IPS DF 6.9 (cell line): ENCODE results near the gene CAMK1G.

ENCODE experiments used
- DNase-seq: peaks from one replicate; pipeline ENCODE4 v3.0.0-alpha.2; 2013; ENCODE audit warnings: low read depth, low spot score
- H3K27ac ChIP-seq: one replicate; pipeline ENCODE4 v1.5.1; 2013; ENCODE audit warnings: low read length, control low read depth
- H3K27me3 ChIP-seq: 2 replicates; pipeline ENCODE4 v1.6.1; 2013; ENCODE audit warnings: mild to moderate bottlenecking, low read length; ENCODE audit not compliant: control insufficient read depth, insufficient read depth
- H3K36me3 ChIP-seq: 2 replicates; pipeline ENCODE4 v1.6.1; 2013; ENCODE audit warnings: low read length; ENCODE audit not compliant: control insufficient read depth, insufficient read depth
- H3K4me1 ChIP-seq: 2 replicates; pipeline ENCODE4 v1.6.1; 2013; ENCODE audit warnings: low read length; ENCODE audit not compliant: control insufficient read depth, insufficient read depth
- H3K4me3 ChIP-seq: 2 replicates; pipeline ENCODE4 v1.5.1; 2013; ENCODE audit warnings: mild to moderate bottlenecking, low read length
- H3K9me3 ChIP-seq: 2 replicates; pipeline ENCODE4 v1.6.1; 2013; ENCODE audit warnings: low read length, inconsistent platforms; ENCODE audit not compliant: control insufficient read depth, insufficient read depth
- WGBS: extraction: QIAGEN DNeasy Blood & Tissue Kit; methylation state at CpG from one replicate; pipeline ENCODE4 v1.1.7; 2013; ENCODE audit warnings: mixed read lengths, missing lambda C conversion rate; ENCODE audit not compliant: insufficient read length, insufficient coverage; 5-methylcytosine and 5-hydroxymethylcytosine counted together

CAMK1G gene

DNA sequence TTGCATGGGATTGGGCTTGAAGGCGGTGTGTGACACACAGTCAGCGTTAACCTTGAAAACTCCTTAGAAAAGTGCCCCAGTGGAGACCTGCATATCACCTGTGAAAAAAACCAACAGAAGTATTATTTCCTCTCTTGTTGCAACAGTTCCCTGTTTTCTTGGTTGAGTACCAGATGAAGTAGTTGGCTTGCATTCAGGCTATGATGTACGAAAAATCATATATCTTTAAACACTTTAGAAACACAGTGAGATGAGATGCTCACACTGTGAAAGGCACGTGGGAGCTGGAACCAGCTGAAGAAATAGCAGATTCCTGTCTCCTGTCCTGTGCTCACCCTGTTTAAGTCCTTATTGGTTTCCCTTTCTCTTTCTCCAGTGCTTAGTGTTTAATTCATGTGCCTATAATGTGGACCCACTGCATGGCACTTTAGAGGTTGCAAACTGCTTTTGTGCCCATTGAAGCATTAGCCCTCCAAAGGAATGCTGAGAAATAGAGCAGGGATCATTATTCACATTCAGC, 2.8 kb downstream of the CAMK1G start:
- no peak overlapping the region for H3K4me3 ChIP-seq
- DNase-seq: no peak
- no peaks in the 10 kb centered on the region for H3K9me3 ChIP-seq
- no CpG with 5 or more reads among the region's 4 CpGs for WGBS
- H3K4me1 ChIP-seq: peaks cover 2% of the 10 kb centered on the region; the same call in 1 of the 2 replicates
- H3K36me3 ChIP-seq: no peaks in the 10 kb centered on the region
- peaks cover 5% of the 10 kb centered on the region; the same call in 1 of the 2 replicates for H3K27me3 ChIP-seq
- no peak overlapping the region for H3K27ac ChIP-seq

DNA sequence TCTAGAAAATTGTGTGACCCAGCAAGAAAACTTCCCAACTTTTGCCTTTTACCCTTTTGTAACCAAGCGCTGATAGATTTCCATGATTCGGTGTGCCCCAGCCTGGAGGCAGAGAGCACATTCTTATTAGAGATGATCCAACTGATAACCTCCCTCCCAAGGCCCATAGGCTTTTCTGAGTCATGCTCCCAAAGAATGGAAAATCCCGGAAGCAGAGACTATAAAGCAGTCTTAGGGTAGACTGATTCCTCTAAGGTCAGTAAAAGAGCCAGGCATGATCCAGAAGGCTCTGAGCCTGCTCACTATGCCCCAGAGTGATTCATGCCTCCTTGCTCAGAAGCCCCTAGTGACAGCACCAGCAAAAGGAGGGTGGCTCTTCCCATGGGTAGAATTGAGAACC, 4.3 kb downstream of the CAMK1G start:
- no peak for DNase-seq
- Histone ChIP-seq H3K36me3 (no peaks in the 10 kb centered on the region), H3K4me3 (no peak overlapping the region), H3K9me3 (no peaks in the 10 kb centered on the region), H3K27ac (no peak overlapping the region), H3K4me1 (peaks cover 2% of the 10 kb centered on the region; the same call in 1 of the 2 replicates), H3K27me3 (peaks cover 5% of the 10 kb centered on the region; the same call in 1 of the 2 replicates)
- no CpG with 5 or more reads among the region's 3 CpGs for WGBS

DNA sequence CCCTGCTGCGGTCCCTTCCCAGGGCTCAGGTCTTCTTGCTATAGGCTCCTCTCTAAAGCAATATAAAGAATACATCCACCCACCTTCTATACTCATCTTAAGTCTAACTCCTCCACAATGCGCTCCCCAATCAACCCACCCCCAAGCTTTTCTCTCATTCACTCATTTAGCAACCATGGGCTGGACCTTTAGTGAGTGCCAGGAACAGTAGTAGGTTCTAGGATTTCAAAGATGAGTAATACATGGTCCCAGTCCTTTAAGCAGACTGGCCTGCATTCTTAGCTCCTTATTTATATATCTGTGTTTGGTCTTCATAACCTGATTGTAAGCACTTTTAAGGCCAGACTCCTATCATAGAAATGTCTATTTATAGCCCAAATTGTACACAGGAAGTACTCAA, 5.9 kb downstream of the CAMK1G start:
- Histone ChIP-seq H3K27me3 (peaks cover 5% of the 10 kb centered on the region; the same call in 1 of the 2 replicates), H3K4me1 (no peaks in the 10 kb centered on the region), H3K27ac (no peak overlapping the region), H3K36me3 (no peaks in the 10 kb centered on the region), H3K4me3 (no peak overlapping the region), H3K9me3 (no peaks in the 10 kb centered on the region)
- no peak for DNase-seq
- WGBS: no CpG with 5 or more reads among the region's 2 CpGs

DNA sequence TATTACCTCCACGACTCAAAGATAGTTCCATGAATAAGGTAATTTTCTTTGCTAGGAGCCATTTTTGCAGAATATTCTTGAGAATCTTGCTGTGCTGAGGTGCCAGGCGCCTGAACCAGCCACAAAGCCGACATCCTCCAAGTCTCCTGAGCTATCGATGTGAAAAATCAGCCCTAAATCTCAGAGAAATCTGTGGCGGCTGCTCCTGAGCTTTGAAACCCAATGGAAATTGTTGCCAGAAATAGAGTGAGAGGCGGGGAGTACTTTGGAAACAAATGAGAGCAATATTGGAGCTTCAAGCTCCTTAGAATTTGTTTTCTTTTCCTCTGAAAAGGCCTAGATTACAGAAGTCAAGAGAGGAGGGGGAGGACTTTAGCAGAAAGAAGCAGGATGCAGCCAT, 6.3 kb downstream of the CAMK1G start:
- WGBS: no CpG with 5 or more reads among the region's 6 CpGs
- peaks cover 5% of the 10 kb centered on the region; the same call in 1 of the 2 replicates for H3K27me3 ChIP-seq

DNA sequence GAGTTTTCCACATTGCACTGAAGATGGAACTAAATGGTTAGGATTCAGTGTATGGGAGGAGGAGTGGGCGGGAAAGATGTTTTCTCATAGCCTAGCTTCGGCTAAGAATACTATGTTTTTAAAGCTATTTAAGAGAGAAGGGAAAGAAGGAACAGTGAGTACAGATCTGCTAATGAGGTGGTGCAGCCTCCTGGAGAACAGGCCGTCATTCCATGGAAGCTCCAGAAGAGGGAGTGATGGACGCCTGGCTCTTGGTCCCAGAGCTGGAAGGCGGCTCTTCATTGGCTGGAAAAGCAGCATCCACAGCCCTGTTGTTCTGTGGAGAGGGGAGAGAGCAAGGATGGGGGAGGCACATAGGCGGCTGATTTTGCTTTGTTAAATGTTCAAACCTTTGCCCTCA, 6.9 kb downstream of the CAMK1G start:
- WGBS: no CpG with 5 or more reads among the region's 6 CpGs
- no peaks in the 10 kb centered on the region for H3K36me3 ChIP-seq
- no peak overlapping the region for H3K27ac ChIP-seq
- peaks cover under 1% of the 10 kb centered on the region; the same call in 1 of the 2 replicates for H3K27me3 ChIP-seq
- DNase-seq: no peak
- H3K4me3 ChIP-seq: no peak overlapping the region
- H3K4me1 ChIP-seq: no peaks in the 10 kb centered on the region
- H3K9me3 ChIP-seq: no peaks in the 10 kb centered on the region

More for the DNA sequence above, 6.3 kb downstream of the CAMK1G start:
- Histone ChIP-seq H3K27ac (no peak overlapping the region), H3K36me3 (no peaks in the 10 kb centered on the region), H3K4me1 (no peaks in the 10 kb centered on the region), H3K4me3 (no peak overlapping the region), H3K9me3 (no peaks in the 10 kb centered on the region)
- DNase-seq: no peak

DNA sequence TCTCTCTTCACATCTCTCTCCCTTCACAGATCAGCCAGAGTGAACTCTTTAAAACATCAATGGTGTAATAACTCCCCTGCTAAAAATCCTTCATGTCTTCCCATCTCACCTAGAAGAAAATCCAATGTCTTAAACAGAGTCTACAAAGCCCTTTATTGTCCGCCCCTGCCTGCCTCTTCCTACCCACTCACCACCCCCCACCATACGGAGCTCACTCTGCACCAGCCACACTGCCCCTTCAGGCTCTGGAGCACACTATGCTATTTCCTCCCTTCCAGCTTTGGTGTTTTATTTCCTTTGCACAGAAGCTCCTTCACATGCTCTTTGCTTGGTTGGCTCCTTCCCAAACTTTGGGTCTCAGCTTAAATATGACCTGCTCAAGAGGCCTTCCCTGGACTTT, 10.2 kb downstream of the CAMK1G start:
- no peak for DNase-seq
- no peak overlapping the region for H3K4me3 ChIP-seq
- H3K9me3 ChIP-seq: no peaks in the 10 kb centered on the region
- H3K27me3 ChIP-seq: no peaks in the 10 kb centered on the region
- H3K27ac ChIP-seq: no peak overlapping the region
- WGBS: no CpG with 5 or more reads among the region's 2 CpGs
- H3K36me3 ChIP-seq: no peaks in the 10 kb centered on the region
- no peaks in the 10 kb centered on the region for H3K4me1 ChIP-seq

DNA sequence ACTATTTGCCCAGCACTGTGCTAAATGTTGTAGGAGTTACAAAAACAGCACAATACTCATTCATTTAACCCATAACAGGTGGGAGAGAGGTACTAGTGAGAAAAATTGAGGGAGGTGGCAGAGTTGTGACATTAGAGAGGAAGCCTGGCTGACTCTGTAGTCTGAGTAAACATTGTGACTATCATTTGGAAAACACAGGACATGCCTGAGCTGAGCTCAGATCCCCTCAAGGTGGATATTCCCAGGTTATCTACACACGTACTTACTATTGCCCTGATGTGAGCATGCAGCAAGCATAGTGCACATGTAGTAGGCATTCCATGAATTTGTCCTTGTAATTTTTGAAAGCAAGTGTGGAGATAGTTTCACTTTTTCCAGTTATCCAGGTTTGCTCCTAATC, 10.9 kb downstream of the CAMK1G start:
- Histone ChIP-seq H3K4me3 (no peak overlapping the region), H3K27me3 (no peaks in the 10 kb centered on the region), H3K27ac (no peak overlapping the region), H3K9me3 (no peaks in the 10 kb centered on the region), H3K36me3 (no peaks in the 10 kb centered on the region), H3K4me1 (no peaks in the 10 kb centered on the region)
- no peak for DNase-seq
- WGBS: no CpG with 5 or more reads among the region's 1 CpG

DNA sequence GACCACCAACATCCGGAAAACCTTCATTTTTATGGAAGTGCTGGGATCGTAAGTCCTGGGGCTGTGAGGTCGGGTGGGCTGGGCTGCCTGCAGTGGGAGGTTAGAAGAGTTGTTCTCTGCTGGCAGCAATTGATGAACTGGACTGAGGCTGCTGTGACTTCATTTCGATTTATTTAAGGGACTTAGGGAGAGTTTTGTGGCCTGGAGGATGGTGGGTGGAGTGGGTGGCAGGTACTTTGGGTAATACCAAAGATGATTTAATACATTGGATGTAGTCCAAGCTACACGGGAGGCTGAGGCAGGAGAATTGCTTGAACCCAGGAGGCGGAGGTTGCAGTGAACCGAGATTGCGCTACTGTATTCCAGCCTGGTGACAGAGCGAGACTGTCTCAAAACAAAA, 11.5 kb downstream of the CAMK1G start:
- no peak overlapping the region for H3K4me3 ChIP-seq
- no CpG with 5 or more reads among the region's 9 CpGs for WGBS
- H3K27me3 ChIP-seq: no peaks in the 10 kb centered on the region

DNA sequence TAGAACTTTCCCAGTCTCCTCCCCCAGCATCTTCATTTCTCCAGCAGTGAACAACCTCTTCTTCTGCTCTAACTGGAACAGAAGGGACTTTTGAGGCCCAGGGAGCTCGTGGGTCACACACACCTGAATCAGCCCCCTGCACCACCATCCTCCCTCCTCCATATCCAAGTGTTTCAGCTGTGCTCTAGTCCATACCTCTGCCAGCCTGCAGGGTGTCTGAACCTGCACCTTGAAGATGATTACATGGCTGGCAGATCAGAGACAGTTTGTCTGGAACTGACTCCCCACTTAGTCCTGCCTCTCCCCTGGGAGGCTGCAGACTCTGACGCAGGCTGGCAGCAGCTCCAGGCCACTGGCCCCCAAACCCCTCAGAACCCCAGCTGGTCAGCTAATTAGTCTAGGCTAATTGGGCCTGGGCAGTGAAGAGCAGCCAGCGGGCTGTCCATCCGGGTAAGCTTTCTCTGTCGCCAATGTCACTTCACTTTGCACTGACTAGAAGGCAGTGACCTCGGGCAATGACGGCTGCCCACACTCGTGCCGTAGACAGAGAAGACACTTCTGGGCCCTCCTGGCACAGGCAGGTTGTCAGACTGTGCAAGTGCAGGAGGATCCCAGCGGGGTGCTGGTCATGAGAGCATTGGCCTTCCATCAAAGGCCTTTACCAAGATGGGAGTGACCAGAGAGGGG, 12.2 kb downstream of the CAMK1G start:
- WGBS: no CpG with 5 or more reads among the region's 10 CpGs

More for the DNA sequence above, 11.5 kb downstream of the CAMK1G start:
- H3K36me3 ChIP-seq: no peaks in the 10 kb centered on the region
- H3K27ac ChIP-seq: no peak overlapping the region
- no peaks in the 10 kb centered on the region for H3K9me3 ChIP-seq
- DNase-seq: no peak
- no peaks in the 10 kb centered on the region for H3K4me1 ChIP-seq

DNA sequence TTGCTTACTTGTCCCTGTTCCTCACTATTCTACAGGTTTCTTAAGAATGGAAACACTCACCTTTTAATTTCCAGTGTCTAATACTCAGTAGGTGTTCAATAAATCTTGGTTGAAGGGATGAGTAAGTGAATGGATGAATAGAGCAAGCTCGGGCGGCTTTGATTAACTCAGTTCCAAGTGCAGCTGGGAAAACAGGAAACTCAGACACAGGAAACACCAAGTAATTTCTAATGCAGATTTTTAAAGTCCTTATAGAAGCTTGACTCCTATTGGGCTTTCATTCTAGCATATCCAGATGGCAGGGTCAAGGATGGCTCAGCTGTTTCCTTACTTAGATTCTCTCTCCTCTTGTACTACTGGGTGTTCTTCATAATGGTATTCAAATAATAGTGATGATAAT, 14.0 kb downstream of the CAMK1G start:
- WGBS: no CpG with 5 or more reads among the region's 2 CpGs
- Histone ChIP-seq H3K36me3 (no peaks in the 10 kb centered on the region), H3K27ac (no peak overlapping the region), H3K4me1 (no peaks in the 10 kb centered on the region), H3K27me3 (no peaks in the 10 kb centered on the region), H3K4me3 (no peak overlapping the region), H3K9me3 (no peaks in the 10 kb centered on the region)
- no peak for DNase-seq

More for the DNA sequence above, 12.2 kb downstream of the CAMK1G start:
- no peak for DNase-seq
- Histone ChIP-seq H3K36me3 (no peaks in the 10 kb centered on the region), H3K4me1 (no peaks in the 10 kb centered on the region), H3K27me3 (no peaks in the 10 kb centered on the region), H3K27ac (no peak overlapping the region), H3K9me3 (no peaks in the 10 kb centered on the region), H3K4me3 (no peak overlapping the region)

DNA sequence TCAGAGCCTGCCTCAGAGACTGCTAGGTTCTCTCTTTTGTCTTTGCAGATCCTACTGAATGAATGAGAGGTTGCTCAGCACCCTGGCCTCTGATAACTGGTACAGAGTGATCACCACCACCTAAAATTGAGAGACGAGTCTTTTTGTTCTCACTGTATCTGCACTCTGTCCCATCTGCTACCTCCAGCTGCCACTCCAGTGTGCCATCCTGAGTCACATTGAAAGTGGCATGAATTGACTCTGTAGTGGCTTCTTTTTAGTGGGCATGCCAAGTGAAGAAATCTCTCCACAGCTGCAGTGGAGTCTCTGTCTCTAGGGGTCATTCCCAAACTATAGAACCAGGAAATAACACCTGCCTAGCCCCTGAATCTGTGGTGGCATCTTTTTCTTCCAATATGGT, 14.7 kb downstream of the CAMK1G start:
- no peak for DNase-seq
- no peaks in the 10 kb centered on the region for H3K36me3 ChIP-seq
- no peaks in the 10 kb centered on the region for H3K27me3 ChIP-seq
- no peaks in the 10 kb centered on the region for H3K4me1 ChIP-seq
- no peaks in the 10 kb centered on the region for H3K9me3 ChIP-seq
- H3K27ac ChIP-seq: no peak overlapping the region
- WGBS: no CpG with 5 or more reads among the region's 1 CpG
- H3K4me3 ChIP-seq: no peak overlapping the region
